22Rv1 (cell line): ENCODE measurements around the gene OR5A1.

ENCODE experiments used
- CTCF ChIP-seq: fragments of 450-650 bp; IDR thresholded peaks from 2 replicates; pipeline ENCODE4 v1.5.1; 2017; ENCODE audit warnings: mild to moderate bottlenecking
- ZFX ChIP-seq: fragments of 450-650 bp; IDR thresholded peaks from 2 replicates; pipeline ENCODE4 v1.6.1; 2017; ENCODE audit warnings: antibody characterized with exemption, borderline replicate concordance

DNA sequence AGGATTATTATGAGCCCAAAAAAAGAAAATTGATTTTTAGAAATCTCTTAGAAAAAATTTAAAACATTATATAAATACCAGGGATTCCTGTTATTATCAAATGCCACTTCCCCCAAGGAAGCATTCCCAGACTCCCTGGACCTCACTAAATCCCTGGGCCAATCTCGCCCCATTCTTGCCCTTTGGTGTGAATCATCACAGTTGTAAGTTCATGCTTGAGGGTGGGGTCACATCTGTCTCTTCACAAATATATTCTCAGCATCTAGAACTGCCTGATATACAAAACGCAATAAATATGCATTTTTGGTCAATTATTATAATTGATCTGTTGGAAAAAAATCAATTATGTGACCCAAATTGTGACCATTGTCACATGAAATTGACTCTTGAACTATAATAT lies 12.2 kb downstream of the OR5A1 start:
- TF ChIP-seq CTCF (no peak), ZFX (no peak)
